CD1c-positive myeloid dendritic cell (primary cell): ENCODE data around the gene TMEM220.
"Not testable (repeated sequence)": the region's sequence is repeated elsewhere in the genome, so short reads cannot be mapped to it uniquely, and the experiment has no call there.

Experiments used
- DNase-seq: peaks from one replicate; pipeline ENCODE4 v3.0.0-alpha.2; 2016; ENCODE audit errors: extremely low spot score

Gene TMEM220

DNA sequence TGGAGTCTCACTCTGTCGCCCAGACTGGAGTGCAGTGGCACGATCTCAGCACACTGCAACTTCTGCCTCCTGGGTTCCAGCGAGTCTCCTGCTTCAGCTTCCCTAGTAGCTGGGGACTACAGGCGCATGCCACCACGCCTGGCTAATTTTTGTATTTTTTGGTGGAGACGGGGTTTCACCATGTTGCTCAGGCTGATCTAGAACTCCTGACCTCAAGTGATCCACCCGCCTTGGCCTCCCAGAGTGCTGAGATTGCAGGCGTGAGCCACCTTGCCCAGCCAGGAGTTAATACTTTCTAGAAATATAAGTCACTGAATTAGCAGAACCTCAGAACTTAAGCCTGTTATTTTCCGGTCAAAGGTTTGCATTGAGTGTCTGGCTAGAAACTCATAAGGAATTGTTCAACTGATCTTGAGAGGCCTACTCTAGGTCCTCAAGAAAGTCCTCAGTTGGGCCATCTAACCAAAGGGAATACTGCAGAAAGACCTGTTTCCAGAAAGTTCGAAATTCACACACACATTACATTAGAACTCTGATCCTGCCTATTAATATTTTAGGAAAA, 1.4 kb downstream of the TMEM220 start:
- no peak for DNase-seq

DNA sequence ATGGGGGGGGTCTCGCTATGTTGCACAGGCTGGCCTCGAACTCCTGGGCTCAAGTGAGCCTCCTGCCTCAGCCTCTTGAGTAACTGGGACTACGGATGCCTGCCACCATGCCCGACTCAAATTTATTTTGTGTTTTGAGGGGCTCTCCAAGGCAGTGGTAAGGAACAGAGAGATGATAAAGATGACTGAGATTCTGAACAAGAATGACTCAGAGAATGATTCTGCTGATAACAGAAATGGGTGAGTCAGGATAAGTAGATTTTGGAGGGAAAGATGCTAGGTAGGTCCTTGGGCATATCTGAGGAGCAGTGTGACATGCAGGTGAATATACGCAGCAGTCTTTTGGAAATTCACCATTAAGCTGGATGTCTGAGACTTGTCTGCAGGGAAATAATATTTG, 2.6 kb downstream of the TMEM220 start:
- no peak for DNase-seq

DNA sequence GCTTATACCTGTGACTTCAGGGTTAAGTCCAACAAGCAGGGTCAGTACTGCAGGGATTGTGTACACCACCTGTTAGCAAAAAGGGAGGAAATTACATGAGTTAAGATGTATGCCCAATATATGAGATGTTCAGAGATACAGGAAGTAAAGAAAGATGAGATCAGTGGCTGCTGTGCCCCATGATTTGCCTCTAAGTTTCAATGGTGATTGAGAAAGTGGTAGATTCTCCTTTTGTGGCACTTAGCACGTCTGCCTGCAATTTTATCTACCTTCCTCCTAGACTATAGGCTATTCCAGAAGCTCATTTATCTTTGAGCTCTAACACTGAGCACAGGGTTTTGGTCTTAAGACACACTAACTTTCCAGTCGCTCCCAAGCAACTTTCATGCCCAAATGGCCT, 3.6 kb downstream of the TMEM220 start:
- no peak for DNase-seq

DNA sequence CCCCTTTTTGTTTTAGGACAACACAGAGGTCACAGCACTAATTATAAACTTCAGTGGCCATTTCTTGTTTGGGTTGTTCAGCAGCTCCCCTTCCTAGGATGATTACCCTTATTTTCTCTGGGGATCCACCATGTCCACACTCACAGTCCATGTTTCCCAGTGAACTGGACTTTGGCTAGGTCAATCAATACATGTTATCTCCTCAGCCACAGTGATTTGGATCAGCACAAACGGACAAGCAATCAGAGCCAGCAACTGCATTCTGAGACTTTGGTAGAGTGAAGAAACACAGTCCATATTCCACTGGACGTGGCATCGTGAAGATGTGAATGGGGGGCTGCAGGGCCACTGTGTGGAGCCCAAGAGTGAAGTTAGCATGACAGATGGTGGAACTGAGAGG, 4.6 kb downstream of the TMEM220 start:
- DNase-seq: no peak

DNA sequence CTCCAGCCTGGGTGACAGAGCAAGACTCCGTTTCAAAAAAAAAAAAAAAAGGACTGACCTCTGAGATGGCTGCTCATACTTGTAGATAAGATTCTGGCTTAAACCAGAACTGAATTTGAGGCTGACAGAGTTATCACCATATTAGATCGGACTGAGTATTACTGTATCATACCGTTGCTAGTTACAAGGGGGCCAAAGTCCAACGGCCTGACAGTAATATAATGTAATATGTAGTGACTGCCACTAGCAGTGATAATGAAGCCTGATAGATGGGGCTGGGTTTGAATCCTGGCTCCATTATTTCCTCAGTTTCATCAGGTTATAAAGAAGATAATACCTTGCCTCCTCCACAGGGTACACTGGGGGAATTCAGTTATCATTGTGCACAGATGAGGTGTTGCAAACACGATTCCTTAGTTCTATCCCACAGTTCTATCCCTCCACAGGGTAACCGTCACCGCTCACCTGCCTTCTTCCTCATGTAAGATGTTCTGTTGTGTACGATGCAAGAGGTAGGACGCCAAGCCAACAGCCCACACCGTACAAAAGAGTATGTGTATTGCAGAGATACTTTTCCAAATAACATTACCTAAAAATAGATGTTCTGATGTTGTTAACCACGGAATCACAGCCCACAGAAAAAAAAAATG, 5.2 kb downstream of the TMEM220 start:
- no peak for DNase-seq

DNA sequence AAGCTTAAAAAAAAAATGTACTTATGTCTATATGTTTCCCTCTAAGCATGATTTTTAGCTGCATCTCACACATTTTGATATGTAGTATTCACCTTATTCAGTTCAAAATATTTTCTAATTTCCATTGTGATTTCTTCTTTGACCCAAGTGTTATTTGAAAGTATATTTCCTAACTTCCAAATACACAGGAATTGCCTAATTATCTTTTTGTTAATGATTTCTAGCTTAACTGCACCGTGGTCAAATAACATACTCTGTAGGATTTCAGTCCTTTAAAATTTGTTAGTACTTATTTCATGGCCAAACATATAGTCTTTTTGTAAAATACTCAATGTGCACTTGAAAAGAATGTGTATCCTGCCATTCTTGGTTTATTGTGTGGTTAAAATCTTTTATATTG, 11.3 kb downstream of the TMEM220 start:
- no peak for DNase-seq

DNA sequence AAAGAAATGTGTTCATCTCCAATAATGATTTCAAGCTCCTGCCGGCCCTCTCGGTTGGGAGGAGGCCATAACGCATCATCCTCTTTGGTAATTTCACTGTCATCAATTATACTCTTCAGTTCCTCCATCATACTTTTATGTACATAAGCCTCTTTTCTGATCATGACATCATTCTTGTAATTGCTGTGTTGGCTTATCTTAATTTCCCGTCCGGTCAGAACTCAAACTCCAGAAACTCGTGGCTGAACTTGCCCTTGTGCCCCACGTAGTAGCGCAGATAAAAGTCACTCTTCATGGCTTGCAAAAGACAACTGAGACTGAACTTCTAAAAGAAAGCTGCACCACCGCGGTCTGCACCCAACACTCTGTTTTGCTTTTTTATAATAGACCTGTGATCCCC, 13.6 kb downstream of the TMEM220 start:
- no peak for DNase-seq

DNA sequence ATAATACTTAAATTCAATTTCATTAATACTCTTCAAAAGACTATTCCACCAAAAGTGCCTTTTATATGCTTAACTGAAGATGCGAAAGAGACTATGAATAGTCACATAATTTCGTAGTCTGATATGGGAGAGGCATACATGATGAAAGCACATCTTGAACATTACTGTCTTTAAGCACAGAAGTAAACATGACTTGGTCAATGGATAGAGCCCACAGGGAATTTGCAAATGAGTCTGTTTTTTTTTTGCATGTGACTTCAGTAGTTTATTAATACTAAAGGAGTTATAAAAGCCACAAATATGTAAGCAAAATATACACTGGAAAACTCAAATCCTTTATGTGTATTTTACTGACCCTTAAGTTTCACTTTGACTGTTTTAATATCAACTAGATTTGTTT, 16.5 kb downstream of the TMEM220 start:
- no peak for DNase-seq

DNA sequence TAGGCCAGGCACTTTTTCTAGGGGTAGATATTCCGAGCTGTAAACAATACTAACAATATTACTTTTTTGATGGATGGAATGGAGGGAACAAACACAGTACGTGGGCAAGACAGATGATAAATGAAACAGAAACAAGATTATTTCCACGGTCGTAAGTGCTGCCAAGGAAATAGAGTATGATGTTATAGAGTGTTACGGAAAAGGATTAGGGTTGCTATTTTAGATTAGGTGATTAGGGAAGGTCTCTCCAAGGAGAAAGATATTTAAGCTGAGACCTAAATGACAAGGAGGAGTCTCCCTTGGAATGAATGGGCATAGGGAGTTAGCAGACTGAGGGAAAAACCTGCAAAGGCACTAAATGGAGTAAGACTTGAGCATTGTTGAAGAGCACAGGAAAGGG, 24.1 kb downstream of the TMEM220 start:
- DNase-seq: no peak

DNA sequence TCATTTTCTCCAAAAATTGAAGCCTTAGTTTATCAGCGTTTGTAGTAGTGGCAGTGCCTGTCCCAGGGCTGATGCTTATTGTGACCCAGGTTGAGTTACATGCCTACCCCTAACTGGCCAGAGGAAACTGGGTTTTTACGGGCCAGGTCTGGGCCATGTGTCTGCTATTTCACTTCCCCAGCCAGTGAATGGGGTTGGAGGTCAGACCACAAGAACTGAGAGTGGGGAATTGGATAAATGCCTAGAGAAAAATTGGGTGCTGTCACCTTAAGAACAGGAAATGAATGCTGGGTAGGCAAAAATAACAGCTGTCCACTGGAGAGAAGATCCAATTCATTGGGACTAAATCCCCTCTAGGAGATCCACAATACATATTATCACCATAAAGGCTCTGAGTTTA, 27.2 kb downstream of the TMEM220 start:
- DNase-seq: peak; percentile 20

DNA sequence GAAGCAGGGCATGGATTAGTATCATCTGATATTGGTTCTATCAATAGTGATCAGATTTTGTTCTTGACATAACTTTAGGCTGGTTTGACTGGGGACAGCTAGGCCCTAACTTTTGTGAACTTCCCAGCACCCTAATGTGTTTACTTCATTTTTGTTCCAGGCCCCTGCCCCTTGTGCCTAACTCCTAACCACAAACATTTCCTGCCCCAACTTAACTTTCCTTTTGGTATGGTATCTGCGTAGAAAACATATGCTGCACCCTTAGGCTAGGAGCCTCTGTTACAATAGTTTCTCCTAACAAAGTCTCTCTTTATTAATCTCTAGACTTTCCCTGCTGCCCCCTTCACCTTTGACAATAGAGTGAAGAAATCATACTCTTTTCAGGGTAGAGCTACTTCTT, 30.0 kb downstream of the TMEM220 start:
- no peak for DNase-seq

DNA sequence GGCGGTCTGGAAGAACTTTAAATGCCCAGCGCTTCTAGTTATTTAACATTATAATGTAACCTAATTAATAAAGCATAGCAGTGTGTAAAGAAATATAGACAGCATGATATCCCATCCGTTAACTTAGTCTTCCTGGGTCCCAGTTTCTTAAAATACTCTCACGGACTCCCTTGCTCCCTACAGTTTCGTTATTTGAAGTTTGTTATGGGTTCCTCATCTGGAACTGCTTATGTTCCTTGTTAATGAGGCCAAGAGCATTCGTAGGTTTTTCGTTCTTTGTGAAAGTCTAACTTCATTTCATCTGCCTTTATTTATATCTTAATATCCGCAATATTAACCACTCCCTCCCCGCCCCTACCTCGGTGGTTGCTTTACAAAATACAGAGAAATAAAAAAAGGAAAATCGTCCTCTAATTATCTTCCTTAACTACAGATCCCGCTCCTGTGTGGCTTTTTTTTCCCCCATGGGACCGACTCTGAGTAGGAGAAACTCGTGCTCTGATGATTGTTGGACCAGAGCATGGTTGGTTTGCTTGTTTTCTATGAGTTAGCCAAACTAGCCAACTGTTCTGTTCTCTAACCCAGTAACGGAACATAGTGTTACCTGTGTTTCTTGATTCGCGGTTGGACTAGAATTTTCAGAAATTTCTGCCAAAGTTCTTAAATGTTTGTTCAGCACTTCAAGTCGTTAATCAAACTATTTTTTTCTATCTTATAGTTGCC, 31.6 kb downstream of the TMEM220 start:
- peak; percentile 34 for DNase-seq

DNA sequence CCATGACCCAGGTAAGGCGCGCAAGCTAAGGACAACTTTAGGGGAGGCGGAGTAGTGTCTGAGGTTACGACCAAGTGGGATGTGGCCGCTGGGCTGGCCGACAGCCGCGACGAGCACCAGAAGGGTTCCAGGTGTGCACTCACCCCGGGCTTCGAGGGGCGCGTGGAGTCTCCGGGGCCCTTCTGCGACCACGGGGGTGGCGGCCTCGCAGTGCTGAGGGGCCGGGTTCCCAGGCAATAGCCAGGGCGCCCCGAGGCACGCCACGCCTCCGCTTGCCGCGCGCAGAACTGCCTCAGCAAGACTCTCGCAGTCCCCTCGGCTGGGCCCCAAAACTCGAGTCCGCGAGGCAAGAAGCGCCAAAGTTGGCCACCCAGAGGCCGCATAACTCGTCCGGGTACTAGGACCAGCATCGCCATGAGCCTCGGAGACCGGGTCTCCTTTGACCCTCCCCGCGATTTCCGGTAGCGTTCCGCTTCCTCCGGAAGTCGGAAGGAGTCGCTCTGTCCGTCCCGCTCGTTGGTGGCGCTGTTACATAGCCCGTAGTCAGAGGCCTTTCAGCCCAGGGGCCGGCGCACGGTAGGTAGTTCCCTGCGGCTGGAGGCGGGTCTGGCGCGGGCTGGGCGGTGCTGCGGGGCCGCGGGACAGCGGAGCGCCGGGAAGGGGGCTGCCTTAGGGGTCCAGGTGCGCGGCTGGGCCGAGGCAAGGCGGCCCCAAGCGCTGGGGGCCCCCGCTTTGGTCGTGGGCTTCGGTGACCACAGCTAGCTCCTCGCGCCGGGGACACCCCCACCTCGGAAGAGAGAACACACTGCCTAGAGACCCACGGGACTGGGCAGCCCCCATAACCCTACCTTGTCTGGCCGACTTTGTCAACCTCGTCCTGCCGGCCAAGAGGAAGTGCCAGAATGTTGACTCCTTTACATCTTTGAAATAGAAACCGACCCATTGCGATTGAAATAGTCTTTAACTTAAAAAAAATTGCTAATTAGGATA, 32.4 kb downstream of the TMEM220 start, which contains the start of the genes ADPRM and SCO1:
ADPRM (plus strand) TSS at position 503 of the 990 bp plus-strand sequence. CDS start 7,333 bp downstream, outside the sequence.
SCO1 (minus strand) TSS at position 442 of the 990 bp plus-strand sequence; CDS start at position 416, 26 bp downstream.
- peak; percentile 96 for DNase-seq

DNA sequence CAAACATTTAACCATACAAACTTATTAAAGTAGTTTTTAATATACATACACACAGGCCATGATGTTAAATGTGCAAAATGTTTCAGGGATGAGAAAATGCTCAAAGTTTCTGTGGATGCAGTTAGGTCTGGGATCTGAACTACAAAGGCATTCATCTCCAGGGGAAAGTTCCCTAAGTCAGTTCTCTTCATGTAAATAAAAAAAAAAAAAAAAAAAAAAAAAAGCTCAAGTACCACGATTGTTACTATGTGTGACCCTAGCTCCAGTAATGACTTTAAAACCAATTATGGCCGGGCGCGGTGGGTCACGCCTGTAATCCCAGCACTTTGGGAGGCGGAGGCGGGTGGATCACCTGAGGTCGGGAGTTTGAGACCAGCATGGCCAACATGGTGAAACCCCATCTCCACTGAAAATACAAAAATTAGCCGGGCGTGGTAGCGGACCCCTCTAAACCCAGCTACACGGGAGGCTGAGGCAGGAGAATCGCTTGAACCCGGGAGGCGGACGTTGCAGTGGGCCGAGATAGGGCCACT, 33.9 kb downstream of the TMEM220 start:
- DNase-seq: not testable (repeated sequence)

DNA sequence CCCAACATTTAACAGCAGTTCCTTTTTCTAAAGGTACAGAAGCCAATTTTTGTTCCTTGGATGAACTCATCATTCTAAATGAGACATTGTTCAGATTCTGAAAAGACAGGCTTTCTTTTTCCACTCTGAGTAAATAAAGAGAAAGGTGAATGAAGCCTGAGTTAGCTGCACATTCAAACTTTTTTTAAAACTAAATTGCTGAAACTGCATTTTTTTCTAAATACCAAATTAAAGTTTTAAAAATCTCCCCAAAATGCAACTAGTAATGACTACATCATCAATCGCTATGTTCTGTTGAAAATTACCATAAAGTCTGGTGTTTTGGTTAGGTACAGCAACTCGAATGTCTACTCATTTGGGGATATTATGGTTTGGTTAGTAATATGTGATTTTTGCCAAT, 42.3 kb downstream of the TMEM220 start:
- DNase-seq: no peak

DNA sequence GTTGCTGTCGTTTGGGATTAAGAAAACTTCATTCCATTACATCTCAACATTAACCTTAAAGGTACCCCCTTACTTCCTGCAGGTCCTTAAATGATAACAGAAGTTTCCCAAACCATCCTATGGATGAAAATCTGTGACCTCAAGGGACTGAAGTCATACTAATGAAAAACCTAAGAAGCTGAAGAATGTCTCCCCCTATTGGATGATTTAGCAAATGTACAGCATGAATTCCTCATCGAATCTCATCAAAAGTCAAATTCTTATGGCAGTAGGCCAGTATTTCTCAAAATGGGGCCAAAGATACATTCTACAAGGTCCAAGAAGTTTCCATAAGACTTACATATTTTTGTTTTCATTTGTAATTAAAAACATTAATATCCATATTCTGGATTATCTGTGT, 46.0 kb downstream of the TMEM220 start:
- DNase-seq: peak; percentile 24

DNA sequence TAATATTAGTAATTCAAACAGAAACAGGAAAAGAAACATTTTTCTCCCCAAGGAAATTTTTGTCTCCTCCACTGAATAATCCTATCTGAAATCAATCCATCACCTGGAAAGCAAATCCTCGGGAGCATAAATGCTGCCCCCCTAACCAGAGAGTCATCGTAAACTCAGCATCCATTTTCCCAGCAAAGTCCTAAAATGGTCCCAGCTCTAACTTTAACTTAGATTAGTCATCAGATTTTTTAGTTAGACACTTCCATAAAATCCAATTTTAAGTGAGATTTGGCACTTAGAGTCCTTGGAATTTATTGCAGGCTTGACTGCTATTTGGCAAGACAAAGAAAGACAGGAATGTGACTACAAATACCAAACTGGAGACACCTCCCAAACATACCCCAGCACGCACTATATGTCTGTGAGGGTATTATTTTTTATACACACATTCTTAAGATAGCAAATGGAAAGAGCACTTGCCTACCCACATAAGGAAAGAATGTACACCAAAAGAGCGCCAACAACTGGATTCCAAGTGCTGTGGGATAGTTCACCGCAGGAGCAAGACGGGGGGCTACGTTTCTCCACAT, 47.9 kb downstream of the TMEM220 start:
- DNase-seq: no peak

DNA sequence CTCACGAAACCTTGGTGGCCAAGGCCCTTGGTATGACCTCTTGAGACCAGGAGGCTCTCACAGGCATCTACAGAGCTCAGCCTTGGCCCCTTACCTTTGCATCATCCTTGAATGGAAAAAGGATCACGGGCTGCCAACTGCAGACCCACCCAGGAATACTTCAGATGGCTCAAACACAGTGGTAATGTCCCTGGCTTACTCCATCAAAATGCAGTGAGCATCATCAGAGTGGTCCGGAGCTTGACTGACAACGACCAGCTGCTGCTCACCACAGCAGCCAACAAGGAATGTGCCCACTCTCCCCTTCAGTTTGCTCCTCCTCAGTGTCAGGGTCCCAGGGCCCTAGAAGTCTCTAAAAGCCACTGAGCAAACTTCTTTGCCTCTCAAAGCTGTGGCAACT, 55.1 kb downstream of the TMEM220 start:
- DNase-seq: no peak

DNA sequence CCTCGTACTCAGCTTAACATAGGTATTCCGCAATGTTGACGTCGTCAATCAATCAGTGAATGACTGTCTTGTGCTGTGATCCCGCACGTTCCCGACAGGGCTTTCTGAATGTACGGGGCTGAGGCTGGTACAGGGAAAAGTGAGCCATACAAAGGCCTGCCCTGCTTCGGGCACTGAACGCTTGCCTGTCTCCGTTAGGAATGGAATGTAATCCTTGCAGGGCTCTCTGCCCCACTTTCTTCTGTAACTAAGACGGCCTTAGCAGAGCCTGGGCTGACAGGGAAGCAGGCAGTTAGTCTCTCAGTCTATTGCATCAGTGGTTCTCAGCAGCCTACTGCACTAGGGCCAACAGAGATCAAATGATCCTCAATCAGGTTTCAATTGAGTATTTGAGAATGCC, 56.5 kb downstream of the TMEM220 start:
- no peak for DNase-seq

DNA sequence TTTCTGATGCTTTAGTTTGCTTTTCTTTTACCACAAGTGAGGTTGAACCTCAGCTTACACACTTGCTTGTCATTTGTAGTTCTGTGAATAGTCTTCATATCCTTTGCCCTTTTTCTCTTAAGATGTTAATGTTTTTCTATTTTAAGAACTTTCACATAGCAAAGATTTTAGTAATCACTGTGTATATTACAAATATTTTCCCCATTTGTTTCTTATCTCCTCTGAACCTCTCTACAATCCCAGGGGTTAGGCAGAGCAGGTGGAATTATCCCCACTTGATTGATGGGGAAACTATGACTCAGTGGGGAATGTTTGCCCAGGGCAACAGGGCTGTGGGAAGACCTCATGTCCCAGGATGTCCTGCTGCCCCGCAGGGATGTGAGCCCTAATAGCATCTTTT, 61.0 kb downstream of the TMEM220 start:
- DNase-seq: no peak

DNA sequence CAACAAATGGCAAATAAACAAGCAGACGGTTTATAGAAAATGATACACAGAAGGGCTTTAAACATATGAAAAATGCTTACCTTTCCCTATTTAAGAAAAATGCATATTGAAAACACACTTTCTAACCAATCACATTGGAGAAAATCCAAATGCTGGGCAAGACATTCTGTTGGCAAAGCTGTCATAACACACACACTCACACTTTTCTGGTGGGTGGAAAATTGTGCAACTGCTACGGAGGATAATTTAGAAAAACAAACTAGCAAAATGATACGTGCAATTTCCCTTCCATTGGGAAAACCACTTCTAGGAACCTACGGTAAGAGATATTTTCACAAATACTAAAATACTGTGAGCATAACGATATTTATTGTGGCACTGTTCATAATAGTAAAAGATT, 62.9 kb downstream of the TMEM220 start:
- no peak for DNase-seq
